HG02970 (cell line): Measurements from ENCODE around the gene TMEM164.

Experiments
- ATAC-seq: cut with Tn5 transposase; IDR thresholded peaks from one replicate; pipeline ENCODE4 v1.9.1; 2021; ENCODE audit warnings: mild to moderate bottlenecking, moderate library complexity, moderate number of reproducible peaks; ENCODE audit not compliant: unreplicated experiment, low FRiP score

TMEM164 gene

DNA sequence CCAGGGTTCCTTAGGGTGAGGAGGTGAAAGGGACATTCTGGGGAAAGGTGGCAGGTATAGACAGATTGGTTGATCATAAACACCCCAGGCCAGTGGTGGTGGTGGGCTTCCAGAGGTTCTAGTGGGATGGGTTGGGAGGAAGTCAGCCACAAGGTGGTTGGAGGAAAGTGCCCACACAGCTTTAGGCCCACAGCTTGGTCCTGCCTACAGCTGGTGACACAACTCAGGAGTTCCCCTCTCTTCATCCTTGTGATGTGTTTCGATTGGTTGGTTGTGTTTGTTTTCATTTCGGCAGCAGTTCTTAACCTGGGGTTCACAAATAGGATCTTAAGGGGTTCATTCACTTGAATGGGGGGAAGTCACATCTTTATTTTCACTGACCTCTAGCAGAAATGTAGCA, 157.0 kb downstream of the TMEM164 start:
- no peak for ATAC-seq

DNA sequence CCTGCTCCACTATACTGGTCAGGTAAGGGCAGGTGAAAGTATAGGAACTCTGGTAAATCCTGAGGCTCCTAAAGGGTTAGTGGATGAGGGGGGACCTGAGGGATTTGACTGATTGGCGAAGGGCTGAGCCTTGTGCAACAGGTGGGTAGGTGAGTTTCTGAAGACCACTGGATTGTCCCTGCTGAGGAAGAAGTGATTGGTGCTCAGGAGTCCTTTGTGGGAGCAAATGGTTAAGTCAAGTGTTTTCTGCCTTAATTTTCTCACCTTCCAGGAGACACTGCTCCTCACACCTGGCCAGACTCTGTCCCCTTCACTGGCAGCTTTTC, 158.4 kb downstream of the TMEM164 start:
- no peak for ATAC-seq

DNA sequence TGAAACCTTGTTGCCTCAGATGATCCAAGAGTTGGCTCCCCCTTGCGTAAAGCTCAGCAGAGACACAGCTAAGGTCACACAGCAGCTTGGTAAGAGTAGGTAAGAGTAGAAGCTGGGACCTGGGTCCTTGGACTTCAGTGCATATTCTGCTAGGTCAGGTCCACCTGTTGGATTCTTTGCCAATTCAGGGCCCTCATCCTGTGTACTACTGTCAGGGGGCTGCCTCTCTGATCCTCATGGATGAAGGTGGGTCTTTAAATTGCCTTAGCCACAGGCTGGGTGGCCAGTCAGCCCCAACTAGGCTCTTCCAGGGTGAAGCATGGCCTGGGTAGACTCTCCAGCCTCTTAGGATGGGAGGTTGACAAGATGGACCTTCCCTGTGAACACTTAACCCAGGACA, 159.2 kb downstream of the TMEM164 start:
- no peak for ATAC-seq

DNA sequence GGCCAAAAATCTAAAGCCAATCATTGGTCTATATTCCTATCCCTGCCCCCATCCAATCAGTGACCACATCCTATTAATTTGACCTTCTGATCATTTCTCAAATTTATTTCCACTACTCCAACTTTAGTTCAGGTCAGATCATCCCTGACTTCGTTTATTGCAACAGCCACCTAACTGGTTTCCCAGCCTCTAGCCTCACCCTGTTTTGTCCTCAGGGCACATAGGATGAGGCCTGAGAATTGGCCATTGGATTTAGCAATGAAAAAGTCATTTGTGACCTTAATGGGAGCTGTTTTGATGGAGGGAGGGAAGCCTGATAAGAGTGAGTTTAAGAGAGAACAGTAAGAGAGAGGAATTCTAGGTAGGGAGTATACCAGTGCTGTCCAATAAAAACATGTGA, 160.0 kb downstream of the TMEM164 start:
- no peak for ATAC-seq

DNA sequence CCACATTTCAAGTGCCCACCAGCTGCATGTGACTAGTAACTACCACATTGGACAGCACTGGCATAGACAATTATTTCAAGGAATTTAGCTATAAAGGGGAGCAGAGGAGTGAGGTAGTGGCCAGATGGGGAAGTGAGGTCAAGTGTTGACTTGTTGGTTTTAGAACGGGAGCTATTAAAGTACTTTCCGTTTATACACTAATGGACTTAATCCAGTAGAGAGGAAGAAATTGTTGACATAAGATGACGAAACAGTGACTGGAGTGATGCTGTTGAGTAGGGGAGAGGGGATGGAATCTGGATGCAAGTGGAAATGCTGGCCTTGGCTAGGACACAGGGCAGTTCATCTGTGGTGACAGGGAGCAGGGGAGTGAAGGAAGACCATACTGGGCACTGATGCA, 160.6 kb downstream of the TMEM164 start:
- ATAC-seq: no peak

DNA sequence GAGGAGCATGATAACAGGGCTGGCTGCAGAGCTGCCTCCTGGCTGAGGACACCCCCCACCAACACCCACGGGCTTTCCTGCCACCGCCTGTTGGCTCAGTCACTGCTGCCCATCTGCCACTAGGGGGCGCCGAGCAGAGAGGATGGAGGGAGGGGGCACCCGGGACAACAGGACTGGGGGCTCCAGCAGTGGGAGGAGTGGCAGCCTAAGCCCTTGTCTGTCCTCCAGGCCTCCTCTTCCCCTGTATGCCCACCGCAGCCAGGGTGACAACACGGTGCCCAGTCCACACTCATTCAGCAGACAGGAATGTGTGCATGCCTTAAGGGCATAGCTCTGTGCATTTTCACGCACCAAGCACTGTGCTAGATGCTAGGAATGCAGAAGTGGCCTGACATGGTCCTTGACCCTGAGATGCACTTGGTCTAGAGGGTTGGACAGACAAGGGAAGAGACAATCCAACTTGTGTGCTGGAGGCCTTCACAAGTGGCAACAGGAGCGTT, 165.1 kb downstream of the TMEM164 start:
- no peak for ATAC-seq

DNA sequence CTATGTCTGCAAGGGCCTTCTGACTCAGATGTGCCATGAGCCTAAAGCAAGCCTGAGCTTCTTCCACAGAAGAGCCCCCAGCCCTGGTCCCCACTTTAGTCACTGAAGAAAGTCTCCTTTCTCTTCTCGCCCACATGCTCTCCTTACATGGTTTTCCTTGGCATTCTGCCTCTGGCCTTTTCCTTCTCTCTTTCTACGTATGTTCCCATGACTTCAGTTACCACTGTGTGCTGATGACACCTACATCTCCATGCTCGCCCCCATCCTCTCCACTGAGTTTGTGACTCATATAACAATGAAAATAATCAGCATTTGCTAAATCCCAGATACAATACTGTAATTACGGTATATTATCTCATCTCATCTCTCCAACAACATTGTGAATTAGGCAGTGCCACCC, 165.7 kb downstream of the TMEM164 start:
- ATAC-seq: no peak

DNA sequence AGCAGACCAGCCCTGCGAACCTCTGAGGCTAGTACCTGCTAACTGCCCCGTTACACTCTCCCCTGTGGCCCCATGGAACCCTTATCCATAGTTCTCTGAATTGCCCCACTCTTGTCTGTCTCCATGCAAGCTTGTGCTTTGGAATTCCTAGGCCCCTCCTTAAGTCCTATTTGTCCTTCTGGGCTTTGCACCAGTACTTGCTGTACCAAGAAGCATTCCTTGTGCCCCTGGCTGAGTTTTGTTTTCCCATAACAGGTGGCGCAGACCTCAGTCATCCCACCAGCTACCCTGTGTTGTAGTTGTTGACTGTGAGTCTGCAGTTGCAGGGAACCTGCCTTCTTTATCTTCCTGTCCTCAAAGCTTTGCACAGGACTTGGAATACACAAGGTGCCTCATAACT, 167.1 kb downstream of the TMEM164 start:
- ATAC-seq: no peak

DNA sequence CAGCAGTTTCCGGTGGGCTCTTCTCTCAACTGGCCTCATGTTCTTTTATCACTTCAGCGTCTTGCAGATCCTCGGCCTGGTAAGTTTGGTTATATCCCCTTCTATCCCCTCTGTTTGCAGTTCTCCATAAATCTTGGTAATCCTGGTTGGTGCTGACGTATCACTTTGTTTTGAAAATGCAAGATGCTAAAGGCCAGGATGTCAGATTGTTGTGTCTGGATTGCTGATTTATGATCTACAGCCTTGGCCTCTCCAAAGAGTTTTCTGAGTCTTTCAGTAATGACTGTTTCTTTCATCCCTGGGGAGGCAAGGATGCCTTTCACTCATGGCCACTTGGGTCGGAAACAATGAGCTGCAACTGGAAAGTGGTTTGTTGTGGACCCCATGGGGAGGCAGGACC, 168.5 kb downstream of the TMEM164 start:
- ATAC-seq: no peak

DNA sequence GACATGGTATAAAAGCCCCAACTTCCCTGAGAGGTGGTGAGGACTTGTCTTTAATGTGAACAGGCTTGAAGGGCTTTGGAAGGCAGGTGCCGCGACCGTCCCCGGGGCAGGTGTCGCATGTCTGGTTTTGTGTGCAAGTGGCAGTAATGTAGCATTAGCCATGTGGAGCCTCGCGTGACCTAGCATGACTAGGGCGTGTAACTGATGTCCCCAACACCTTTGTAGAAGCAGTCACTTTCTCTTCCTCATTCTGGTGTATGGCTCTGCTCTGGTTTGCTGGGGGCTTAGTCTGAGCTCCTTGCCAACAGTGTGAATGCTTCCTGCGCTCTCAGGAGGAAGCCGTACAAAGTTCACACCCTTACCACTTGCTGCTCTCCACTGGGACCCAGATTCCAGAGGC, 169.3 kb downstream of the TMEM164 start:
- ATAC-seq: peak; percentile 82

DNA sequence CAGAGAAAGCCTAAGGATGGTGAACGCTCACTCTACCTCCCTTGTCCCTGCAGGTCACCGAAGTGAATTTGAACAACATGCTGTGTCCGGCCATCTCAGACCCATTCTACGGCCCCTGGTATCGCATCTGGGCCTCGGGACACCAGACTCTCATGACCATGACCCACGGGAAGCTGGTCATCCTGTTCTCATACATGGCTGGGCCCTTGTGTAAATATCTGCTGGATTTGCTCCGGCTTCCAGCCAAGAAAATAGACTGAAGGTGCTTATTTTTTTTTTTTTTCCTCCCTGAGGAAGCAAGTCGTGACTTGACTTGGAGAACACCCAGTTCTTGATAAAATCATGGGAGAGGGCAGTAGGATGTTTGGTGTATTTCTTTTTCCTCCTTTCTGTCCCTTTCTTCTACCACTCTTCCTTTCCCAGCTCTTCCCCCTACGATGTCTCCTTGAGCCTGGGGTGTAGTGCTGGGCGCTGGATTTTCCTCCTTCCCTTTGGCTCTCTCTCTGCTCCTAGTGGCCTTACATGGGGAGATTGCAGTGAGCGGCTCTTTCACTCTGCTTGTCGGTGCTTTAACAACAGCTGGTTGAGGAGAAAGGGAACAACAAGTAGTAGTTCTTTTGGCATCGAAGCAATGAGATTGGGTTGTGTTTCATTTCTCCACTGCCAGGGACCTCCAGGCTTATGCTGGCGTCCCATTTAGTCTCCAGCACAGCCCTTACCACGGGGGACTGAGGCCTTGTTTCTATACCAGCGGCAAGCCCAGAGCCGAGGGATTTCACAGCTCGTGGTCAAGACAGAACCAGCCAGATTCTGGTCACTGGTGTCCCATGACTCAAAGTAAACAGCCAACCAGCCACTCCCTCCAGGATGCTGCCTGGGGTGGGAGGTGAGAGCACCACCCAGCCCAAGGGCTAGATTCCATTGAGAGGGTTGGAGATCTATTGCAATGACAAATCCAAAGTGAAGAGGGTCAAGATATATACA, 170.6 kb downstream of the TMEM164 start:
- no peak for ATAC-seq

DNA sequence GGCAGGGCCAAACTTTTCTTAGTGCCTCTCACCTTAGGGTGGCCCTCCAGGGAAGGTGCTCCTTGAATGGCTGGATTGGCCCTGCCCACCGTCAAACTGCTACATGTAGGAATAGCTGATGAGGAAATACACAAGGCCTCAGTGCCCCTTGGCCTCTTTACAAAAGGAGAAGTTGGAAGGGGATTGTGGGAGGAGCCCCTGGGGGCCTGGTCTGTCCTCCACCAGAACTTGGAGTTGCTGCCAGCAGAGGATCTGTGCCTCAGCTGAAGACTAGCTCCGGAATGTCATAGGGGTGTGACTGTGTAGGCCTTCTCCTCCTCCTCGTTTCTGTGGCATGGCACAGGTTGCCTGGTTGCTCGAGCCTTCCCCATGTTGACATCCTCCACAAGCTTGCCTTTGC, 172.2 kb downstream of the TMEM164 start:
- no peak for ATAC-seq

DNA sequence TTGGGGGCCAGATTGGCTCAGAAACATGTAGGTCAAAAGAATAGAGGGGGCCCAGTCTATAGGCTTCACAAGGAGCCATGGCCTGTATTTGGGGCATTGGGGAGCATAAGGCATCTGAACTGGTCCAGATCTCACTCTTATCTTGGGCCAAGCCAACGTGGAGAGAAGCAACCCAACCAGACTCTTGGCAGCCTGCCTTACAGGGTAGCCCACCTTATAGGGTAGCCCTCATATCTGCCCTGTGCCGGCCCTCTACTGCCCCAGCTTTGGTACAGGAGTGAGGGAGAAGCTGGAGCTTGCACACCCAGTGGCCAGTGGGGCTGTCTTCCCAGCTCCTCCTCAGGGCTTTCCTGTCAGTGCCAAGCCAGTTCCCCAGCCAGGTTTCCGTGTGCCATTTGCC, 172.8 kb downstream of the TMEM164 start:
- no peak for ATAC-seq

DNA sequence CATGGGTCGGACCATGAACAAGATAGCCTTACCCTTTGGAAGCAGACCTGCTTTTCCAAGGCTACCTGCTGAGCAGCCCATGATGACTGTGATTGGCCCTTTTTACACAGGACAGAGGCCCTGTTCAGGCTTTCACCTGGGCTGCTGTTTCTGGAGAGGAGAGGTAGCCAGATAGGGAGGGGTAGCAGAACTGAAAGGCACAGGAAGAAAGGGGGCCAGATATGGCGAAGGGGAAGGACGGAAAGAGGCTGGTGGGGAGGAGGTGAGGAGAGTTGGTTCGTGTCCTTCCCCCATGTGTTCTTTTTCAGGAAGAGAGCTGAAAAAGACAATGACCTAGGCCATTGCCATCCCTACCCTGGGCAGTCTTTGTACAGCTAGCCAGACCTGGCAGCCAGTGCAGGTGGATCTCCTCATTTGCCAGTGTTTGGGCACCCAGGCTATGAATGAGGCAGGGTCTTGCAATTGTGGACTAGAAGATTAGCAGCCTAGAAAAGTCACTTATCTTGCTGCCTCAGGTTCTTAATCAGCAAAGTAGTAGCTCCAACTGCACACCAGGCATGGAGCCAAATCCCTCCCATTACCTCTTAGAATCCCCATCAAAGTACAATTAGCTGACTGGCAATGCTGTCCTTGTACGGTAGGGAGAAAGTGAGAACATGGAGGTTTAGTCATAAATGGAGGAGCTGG, 175.4 kb downstream of the TMEM164 start:
- ATAC-seq: no peak

DNA sequence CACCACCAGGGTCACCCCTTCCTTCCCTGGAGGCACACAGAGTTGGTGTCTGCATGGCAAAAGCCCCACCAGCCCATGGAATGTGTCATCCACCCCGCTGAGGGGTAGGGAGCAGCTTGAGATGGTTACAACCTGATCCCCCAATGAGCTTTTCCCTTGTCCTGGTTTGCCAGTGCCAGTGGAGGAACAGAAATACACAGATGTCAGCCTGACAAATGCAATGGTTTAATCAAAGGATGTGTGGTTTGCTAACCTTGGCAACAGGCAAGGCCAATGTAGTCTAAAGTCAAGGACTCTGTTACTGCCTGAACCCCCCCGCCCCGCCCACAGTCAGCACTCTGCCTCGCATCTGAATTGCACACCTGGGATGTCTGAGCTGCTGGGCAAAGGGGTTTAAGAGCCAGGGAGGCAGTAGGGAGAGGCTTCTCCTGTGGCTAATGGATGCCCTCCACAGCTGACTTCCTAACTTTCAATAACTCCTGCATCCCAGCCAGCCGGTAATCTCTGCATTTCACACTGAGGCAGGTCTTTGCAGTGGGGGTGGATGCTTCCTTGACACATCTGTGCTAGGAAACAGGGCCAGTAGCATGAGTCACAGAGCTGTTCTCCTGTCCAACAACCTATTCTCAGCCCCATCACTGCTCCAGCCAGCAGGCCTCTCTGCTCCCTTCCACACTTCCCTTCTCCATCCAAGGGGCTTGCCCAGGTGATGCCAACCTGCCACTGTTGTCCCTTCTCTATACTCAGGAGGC, 177.4 kb downstream of the TMEM164 start:
- ATAC-seq: no peak

DNA sequence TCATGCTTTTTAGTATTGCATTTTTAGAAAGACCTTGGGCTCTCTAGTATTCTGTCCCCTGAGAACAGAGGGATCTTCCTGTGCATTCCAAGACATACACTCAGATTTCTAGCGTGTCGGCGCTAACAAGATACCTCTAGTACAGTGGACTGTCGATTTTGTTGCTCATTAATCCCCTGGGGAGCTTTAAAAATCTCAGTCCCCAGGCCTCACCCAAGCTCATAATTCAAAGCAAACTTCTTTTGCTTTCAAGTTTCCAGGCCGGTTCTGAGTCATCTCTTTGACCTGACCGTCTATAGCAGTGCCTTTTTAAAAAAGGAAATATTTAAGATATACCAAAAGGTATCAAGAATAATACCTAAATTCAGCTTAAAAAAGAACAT, 178.0 kb downstream of the TMEM164 start:
- peak; percentile 45 for ATAC-seq

DNA sequence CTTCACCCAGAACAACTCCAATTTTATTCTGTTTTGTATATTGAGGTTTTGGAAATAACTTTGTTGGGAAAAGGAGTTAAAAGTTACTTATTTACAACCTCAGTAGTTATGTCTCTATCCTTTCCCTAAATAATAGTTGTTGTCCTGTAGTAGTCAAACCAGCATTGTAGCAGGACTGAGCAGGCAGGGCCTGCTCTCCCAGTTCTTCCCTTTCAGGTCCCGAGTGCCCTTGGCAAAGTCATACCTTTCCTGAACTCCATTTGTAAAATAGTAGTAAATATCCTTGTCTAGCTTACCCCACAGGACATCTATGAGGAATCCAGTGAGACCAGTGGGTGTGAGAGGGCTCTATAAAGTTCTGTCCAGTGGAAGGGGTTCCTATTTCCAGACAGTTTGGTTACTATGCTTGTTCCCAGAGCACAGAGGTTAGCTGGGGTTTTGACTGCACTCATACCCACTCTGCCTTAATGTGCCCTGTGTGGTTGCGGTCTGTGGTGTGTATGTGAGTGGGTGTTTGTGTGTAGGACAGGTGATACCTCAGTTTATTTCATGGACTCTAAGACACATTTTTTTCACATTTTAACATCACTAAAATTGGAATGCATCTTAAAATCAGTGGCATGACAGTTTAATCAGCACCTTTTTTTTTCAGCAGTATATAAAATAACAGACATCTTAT, 178.7 kb downstream of the TMEM164 start:
- no peak for ATAC-seq

DNA sequence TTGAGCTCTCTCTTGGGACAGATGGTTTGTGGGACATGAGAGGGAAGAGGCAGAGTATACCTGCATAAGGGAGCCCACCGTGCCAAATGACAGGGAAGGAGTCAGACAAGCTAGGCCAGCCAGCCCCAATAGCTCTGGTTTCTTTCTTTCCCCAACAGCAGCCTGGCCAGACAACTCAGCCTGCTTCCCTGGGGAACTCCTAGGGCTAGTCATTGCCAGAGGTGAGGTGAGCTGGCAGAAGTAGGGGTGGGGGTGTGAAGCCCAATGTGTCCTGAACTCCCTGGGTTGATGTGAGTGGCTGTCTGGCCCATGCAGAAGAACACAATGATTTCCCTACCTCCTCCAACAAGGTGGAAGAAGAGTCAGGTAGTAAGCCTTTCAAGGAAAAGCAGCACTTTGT, 179.4 kb downstream of the TMEM164 start:
- ATAC-seq: no peak

DNA sequence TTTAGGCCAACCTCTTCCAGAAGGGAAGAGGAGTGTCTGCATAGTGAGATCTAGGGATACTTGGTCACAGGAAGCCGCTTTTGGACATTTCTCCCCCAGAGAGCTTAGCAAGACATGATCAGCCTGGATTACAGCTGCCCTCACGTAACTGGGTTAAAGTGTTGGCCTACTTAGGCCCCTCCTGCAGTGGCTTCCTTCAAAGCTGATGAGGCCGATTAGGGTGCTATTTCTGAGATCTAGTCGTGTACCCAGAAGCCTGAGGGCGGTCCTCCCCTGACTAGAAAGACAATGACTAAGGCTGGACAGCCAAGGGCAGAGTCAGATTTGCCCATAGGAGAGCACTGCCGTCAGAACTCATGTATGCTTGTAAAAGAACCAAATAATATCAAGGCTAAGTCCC, 180.0 kb downstream of the TMEM164 start:
- ATAC-seq: no peak

DNA sequence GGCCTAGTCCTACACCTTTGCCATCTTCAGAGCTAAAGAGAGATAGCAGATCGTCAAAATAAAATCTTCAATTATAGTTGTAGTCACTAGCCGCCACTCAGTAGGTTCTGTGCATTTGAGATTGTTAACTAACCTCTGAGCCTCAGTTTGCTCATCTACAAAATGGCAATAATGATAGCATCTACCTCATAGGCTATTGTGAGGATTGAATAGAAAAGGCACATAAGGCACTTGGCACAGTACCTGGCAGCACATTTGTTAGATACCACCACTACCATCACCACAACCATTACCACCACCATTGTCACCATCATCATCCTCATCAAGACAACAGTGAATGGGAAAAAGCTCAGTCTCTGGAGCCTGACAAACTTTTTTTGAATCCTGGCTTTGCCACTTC, 180.4 kb downstream of the TMEM164 start:
- ATAC-seq: no peak
